Breast epithelium (tissue), 3 donors: ENCODE measurements around the gene MYO1D.

Experiments used
- CTCF ChIP-seq, 3 donors: fragments of 450-650 bp; IDR thresholded peaks; one replicate each; pipeline ENCODE4 v1.5.1; 2016 to 2017; ENCODE audit warnings: antibody characterized with exemption in 3 of 3, mild to moderate bottlenecking in 3 of 3, moderate library complexity in 3 of 3
- POLR2A ChIP-seq: fragments of 450-650 bp; IDR thresholded peaks from one replicate; pipeline ENCODE4 v1.6.1; 2016; ENCODE audit warnings: antibody characterized with exemption, mild to moderate bottlenecking, moderate library complexity

GRCh38 chr17:32824334-32824733 lies 52.6 kb downstream of the MYO1D start:
- TF ChIP-seq CTCF (IDR thresholded peaks at IDR 0.05), result no peak
- TF ChIP-seq POLR2A, result no peak
